ENCODE data around the gene TCF7.

The TCF7 gene

GRCh38 chr5:134131165-134131564 is 16.7 kb downstream of the TCF7 start:
- no peak for DNase-seq (ENCODE audit: low spot score)

- no peak for DNase-seq (ENCODE audit: low spot score)
Measured at GRCh38 chr5:134131578-134132350, 17.3 kb downstream of the TCF7 start.

- no peak for DNase-seq (ENCODE audit: low spot score)
Measured at GRCh38 chr5:134132372-134133187, 18.1 kb downstream of the TCF7 start.

GRCh38 chr5:134133188-134133994 is 18.9 kb downstream of the TCF7 start:
- no peak for DNase-seq (ENCODE audit: low spot score)

- no peak for DNase-seq (ENCODE audit: low spot score)
Measured at GRCh38 chr5:134133995-134134541, 19.6 kb downstream of the TCF7 start.

- no peak for DNase-seq (ENCODE audit: low spot score)
Measured at GRCh38 chr5:134135091-134135655, 20.7 kb downstream of the TCF7 start.

- DNase-seq (ENCODE audit: low spot score) = no peak
Measured at GRCh38 chr5:134136221-134136631, 21.7 kb downstream of the TCF7 start.

- no peak for DNase-seq (ENCODE audit: low spot score)
Measured at GRCh38 chr5:134136771-134137170, 22.3 kb downstream of the TCF7 start.

- peak; percentile 56 for DNase-seq (ENCODE audit: low spot score)
Measured at GRCh38 chr5:134138416-134139376, 24.2 kb downstream of the TCF7 start.

GRCh38 chr5:134139377-134139851 is 24.9 kb downstream of the TCF7 start:
- no peak for DNase-seq (ENCODE audit: low spot score)

GRCh38 chr5:134139891-134140469 is 25.5 kb downstream of the TCF7 start:
- DNase-seq (ENCODE audit: low spot score) = no peak

GRCh38 chr5:134140530-134141201 is 26.2 kb downstream of the TCF7 start:
- DNase-seq (ENCODE audit: low spot score) = peak; percentile 77

GRCh38 chr5:134141331-134142050 is 27.0 kb downstream of the TCF7 start:
- DNase-seq (ENCODE audit: low spot score) = no peak

- DNase-seq (ENCODE audit: low spot score) = no peak
Measured at GRCh38 chr5:134142052-134142451, 27.6 kb downstream of the TCF7 start.

GRCh38 chr5:134142806-134143205 is 28.3 kb downstream of the TCF7 start:
- no peak for DNase-seq (ENCODE audit: low spot score)

GRCh38 chr5:134143431-134143830 is 28.9 kb downstream of the TCF7 start:
- no peak for DNase-seq (ENCODE audit: low spot score)

- DNase-seq (ENCODE audit: low spot score) = no peak
Measured at GRCh38 chr5:134143944-134144941, 29.8 kb downstream of the TCF7 start.

All from AG20443 (cell line).